Peyer's patch (tissue), 4 donors: ENCODE data around the gene DNAJB14. TPM values are rescaled to one million over a fixed set of nuclear protein-coding genes. Genes with fewer than 3 reads are reported as not detected.
"Not testable (repeated sequence)": the region's sequence is repeated elsewhere in the genome, so short reads cannot be mapped to it uniquely, and the experiment has no call there.

Source experiments
- DNase-seq, 3 donors: peaks; one replicate each; pipeline ENCODE4 v3.0.0-alpha.2; 2017 to 2019
- H3K27ac ChIP-seq, 4 donors: fragments of 200-600 bp; sonication (generic); one replicate each; pipeline ENCODE4 v1.5.1; 2016 to 2019
- H3K27me3 ChIP-seq, 2 donors: fragments of 200-600 bp; sonication (generic); one replicate each; pipeline ENCODE4 v1.5.1; 2019
- H3K36me3 ChIP-seq, 3 donors: fragments of 200-600 bp; sonication (generic); one replicate each; pipeline ENCODE4 v1.5.1; 2016 to 2019
- H3K4me1 ChIP-seq, 4 donors: fragments of 200-600 bp; sonication (generic); one replicate each; pipeline ENCODE4 v1.5.1; 2016 to 2019
- H3K4me3 ChIP-seq, 4 donors: fragments of 200-600 bp; sonication (generic); 1 replicate in 3 of 4; 2 replicates in 1 of 4; pipeline ENCODE4 v1.5.1; 2016 to 2019; ENCODE audit warnings: mild to moderate bottlenecking in 1 of 4
- H3K9me3 ChIP-seq, 4 donors: fragments of 200-600 bp; sonication (generic); one replicate each; pipeline ENCODE4 v1.5.1; 2016 to 2019; ENCODE audit warnings: mild to moderate bottlenecking in 1 of 4
- POLR2A ChIP-seq, 2 donors: fragments of 450-650 bp; IDR thresholded peaks; one replicate each; pipeline ENCODE4 v1.5.1; 2017; ENCODE audit warnings: antibody characterized with exemption in 2 of 2, mild to moderate bottlenecking in 2 of 2, moderate library complexity in 2 of 2
- total RNA-seq, 4 donors: library from RNA; depleted of rRNA; stranded (reverse); fragments of >200 nt; gene quantifications; one replicate each; pipeline ENCODE4 v1.1.0, GENCODE V29; 2016
- TF ChIP-seq, protein P1 (sequence below), 6 experiments: fragments of 450-650 bp in 4 of 6; fragments of 200-600 bp in 2 of 6; sonication (generic) in 1 of 6; IDR thresholded peaks; one replicate each; pipeline ENCODE4 v1.5.1; 2017 to 2019; ENCODE audit warnings: antibody characterized with exemption in 6 of 6, mild to moderate bottlenecking in 3 of 6, moderate library complexity in 1 of 6

DNAJB14 gene
- total RNA-seq, 4 donors from 2014 or later = 19.8 to 36.5 (median 33.0) TPM

DNA sequence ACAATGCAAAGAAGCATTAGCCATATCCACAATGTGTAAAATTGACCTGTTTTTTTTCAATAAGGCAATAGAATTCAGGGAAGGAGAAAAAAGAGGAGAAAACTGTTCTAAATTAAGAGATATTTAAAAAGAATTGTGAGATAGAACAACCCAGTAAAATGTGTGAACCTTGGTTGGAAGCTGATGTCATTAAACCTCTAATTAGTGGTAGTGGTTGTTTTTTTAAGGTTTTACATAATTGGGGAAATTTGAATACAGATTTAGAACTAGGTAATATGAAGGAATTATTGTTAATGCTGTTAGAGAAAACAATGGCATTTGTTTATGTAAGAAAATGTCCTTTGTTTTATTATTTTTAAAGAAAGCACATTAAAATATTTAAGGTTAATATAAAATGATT lies 18.8 kb upstream of the DNAJB14 start:
- no peak for DNase-seq
- TF ChIP-seq POLR2A (IDR thresholded peaks at IDR 0.05) = no peak
- TF ChIP-seq, protein P1, sequence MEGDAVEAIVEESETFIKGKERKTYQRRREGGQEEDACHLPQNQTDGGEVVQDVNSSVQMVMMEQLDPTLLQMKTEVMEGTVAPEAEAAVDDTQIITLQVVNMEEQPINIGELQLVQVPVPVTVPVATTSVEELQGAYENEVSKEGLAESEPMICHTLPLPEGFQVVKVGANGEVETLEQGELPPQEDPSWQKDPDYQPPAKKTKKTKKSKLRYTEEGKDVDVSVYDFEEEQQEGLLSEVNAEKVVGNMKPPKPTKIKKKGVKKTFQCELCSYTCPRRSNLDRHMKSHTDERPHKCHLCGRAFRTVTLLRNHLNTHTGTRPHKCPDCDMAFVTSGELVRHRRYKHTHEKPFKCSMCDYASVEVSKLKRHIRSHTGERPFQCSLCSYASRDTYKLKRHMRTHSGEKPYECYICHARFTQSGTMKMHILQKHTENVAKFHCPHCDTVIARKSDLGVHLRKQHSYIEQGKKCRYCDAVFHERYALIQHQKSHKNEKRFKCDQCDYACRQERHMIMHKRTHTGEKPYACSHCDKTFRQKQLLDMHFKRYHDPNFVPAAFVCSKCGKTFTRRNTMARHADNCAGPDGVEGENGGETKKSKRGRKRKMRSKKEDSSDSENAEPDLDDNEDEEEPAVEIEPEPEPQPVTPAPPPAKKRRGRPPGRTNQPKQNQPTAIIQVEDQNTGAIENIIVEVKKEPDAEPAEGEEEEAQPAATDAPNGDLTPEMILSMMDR (IDR thresholded peaks at IDR 0.05) = no peak
- H3K4me1 ChIP-seq = no peaks in the 10 kb centered on the region
- H3K27me3 ChIP-seq = no peaks in the 10 kb centered on the region
- H3K9me3 ChIP-seq = no peaks in the 10 kb centered on the region
- no peaks in the 10 kb centered on the region for H3K36me3 ChIP-seq
- H3K27ac ChIP-seq = no peak overlapping the region
- no peak overlapping the region for H3K4me3 ChIP-seq

- Histone ChIP-seq H3K9me3 (no peaks in the 10 kb centered on the region), H3K36me3 (no peaks in the 10 kb centered on the region), H3K27me3 (no peaks in the 10 kb centered on the region), H3K4me3 (no peak overlapping the region), H3K27ac (no peak overlapping the region), H3K4me1 (no peaks in the 10 kb centered on the region)
- DNase-seq = no peak
- TF ChIP-seq, protein P1 (IDR thresholded peaks at IDR 0.05) = no peak
- no peak for TF ChIP-seq POLR2A (IDR thresholded peaks at IDR 0.05)
Measured at GRCh38 chr4:99961711-99962110, 15.3 kb upstream of the DNAJB14 start.

DNA sequence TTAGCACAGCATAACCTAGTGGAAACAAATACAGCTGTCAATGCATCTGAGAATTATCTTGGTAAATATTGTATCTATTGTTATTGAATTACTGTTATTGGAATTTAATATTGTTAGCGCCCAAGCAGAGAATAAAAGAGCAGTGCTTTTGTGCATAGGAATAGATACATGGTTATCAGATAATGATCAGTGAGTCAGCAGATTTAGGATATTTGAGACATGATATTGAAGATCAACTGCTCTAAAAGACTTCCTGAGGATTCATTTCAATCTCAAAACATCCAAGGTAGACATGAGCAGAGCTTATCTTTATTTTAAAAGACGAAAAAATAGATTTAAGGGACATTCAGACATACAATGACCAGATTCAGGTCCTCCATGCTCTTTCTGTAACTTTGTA lies 14.2 kb upstream of the DNAJB14 start:
- no peak for TF ChIP-seq POLR2A (IDR thresholded peaks at IDR 0.05)
- TF ChIP-seq, protein P1 (IDR thresholded peaks at IDR 0.05) = no peak
- H3K36me3 ChIP-seq = no peaks in the 10 kb centered on the region
- no peak overlapping the region for H3K4me3 ChIP-seq
- H3K27ac ChIP-seq = no peak overlapping the region
- no peaks in the 10 kb centered on the region for H3K9me3 ChIP-seq
- no peaks in the 10 kb centered on the region for H3K4me1 ChIP-seq
- no peak for DNase-seq
- H3K27me3 ChIP-seq = no peaks in the 10 kb centered on the region

DNA sequence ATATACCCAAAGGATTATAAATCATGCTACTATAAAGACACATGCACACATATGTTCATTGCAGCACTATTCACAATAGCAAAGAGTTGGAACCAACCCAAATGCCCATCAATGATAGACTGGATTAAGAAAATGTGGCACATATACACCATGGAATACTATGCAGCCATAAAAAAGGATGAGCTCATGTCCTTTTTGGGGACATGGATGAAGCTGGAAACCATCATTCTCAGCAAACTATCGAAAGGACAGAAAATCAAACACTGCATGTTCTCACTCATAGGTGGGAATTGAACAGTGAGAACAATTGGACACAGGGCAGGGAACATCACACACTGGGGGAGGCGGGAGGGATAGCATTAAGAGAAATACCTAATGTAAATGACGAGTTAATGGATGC lies 11.8 kb upstream of the DNAJB14 start:
- not testable (repeated sequence) for H3K4me1 ChIP-seq, DNase-seq, H3K27me3 ChIP-seq, H3K4me3 ChIP-seq, H3K9me3 ChIP-seq, H3K36me3 ChIP-seq, H3K27ac ChIP-seq

GRCh38 chr4:99950913-99951254 lies 4.5 kb upstream of the DNAJB14 start:
- Histone ChIP-seq H3K36me3 (no peaks in the 10 kb centered on the region), H3K9me3 (no peaks in the 10 kb centered on the region), H3K4me1 (peaks cover 0 to 18% (median 7%) of the 10 kb centered on the region in 4 donors), H3K27me3 (no peaks in the 10 kb centered on the region), H3K4me3 (peak overlapping the region; percentile 74 to 94 (median 83)), H3K27ac (peak overlapping the region; percentile 82 to 98 (median 94))
- DNase-seq = no peak
- TF ChIP-seq, protein P1 (IDR thresholded peaks at IDR 0.05) = no peak
- TF ChIP-seq POLR2A (IDR thresholded peaks at IDR 0.05) = no peak

- Histone ChIP-seq H3K4me3 (peak within 1 kb of the TSS; percentile 74 to 94 (median 83)), H3K9me3 (no peaks in the 10 kb centered on the region), H3K27me3 (no peaks in the 10 kb centered on the region), H3K36me3 (no peaks in the 10 kb centered on the region), H3K27ac (peak within 1 kb of the TSS; percentile 82 to 98 (median 94)), H3K4me1 (peaks cover 0 to 21% (median 8%) of the 10 kb centered on the region in 4 donors)
- DNase-seq = peak; percentile 99 to 100 (median 99)
- peak; percentile 92 to 95 for TF ChIP-seq POLR2A (IDR thresholded peaks at IDR 0.05)
- TF ChIP-seq, protein P1 (IDR thresholded peaks at IDR 0.05) = peak in 1 of 6 experiments; percentile 4
Measured at GRCh38 chr4:99949999-99950912, 3.8 kb upstream of the DNAJB14 start, which contains the start of gene H2AZ1. H2AZ1 (minus strand) TSS chr4:99950275; CDS start chr4:99950170, 105 bp downstream.
